Subcutaneous adipose tissue (tissue), 4 donors: ENCODE results near the gene SAMD4A. TPM values are rescaled to one million over a fixed set of nuclear protein-coding genes. Genes with fewer than 3 reads are reported as not detected.

ENCODE experiments used
- total RNA-seq, 4 donors: library from RNA; depleted of rRNA; stranded (reverse); fragments of >200 nt; gene quantifications; one replicate each; pipeline ENCODE4 v1.1.0, GENCODE V29; 2016
- TF ChIP-seq, protein P1 (sequence below): fragments of 450-650 bp; IDR thresholded peaks from one replicate; pipeline ENCODE4 v1.5.1; 2016; ENCODE audit warnings: low read depth, mild to moderate bottlenecking, control low read depth, antibody characterized with exemption, moderate library complexity

Gene SAMD4A
- total RNA-seq, 4 donors from 2014 or later = 30.0 to 65.9 (median 39.7) TPM

GRCh38 chr14:54691525-54692283, 124.8 kb downstream of the SAMD4A start:
- TF ChIP-seq, protein P1, sequence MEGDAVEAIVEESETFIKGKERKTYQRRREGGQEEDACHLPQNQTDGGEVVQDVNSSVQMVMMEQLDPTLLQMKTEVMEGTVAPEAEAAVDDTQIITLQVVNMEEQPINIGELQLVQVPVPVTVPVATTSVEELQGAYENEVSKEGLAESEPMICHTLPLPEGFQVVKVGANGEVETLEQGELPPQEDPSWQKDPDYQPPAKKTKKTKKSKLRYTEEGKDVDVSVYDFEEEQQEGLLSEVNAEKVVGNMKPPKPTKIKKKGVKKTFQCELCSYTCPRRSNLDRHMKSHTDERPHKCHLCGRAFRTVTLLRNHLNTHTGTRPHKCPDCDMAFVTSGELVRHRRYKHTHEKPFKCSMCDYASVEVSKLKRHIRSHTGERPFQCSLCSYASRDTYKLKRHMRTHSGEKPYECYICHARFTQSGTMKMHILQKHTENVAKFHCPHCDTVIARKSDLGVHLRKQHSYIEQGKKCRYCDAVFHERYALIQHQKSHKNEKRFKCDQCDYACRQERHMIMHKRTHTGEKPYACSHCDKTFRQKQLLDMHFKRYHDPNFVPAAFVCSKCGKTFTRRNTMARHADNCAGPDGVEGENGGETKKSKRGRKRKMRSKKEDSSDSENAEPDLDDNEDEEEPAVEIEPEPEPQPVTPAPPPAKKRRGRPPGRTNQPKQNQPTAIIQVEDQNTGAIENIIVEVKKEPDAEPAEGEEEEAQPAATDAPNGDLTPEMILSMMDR = no peak

DNA sequence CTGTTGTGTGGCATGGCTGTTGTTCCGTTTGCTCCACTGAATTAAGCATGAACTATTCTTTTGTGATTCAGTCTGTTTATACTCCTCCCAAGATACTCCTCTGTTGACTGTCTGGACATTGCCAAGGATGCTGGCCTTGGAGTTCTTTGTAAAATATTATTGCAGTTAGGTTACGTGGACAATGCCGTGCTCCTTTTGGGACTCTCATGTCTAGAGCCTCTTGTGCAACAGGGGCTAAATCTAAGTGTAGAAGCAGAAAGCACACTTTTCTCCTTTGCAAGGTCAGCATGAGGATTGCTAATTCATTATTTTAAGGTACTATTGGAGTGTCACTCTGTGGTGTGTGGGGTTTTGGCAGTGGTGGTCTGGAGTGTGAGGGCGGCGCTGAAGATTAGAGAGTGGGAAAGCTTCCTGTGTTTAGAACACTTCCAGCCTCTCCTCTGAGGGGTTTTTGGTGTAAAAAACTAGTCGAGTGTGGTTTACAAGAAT, 125.4 kb downstream of the SAMD4A start:
- TF ChIP-seq, protein P1 = no peak

DNA sequence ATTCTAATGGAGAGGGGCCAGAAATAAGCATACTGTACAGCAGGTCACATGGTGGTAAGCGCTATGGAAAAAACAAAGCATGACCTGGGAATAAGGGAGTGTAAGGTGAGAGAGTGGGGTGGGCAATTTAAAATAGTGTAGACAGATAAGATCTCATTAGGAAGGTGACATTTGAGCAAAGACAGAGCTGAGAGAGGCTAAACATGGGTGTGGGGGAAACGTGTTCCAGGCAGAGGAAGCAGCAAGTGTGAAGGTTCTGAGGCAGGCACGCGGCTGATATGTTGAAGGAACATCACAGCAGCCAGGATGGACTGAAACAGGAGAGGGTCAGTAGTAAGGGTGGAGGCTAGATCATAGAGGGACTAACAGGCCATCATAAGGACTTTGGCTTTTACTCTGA, 126.8 kb downstream of the SAMD4A start:
- TF ChIP-seq, protein P1 = no peak

DNA sequence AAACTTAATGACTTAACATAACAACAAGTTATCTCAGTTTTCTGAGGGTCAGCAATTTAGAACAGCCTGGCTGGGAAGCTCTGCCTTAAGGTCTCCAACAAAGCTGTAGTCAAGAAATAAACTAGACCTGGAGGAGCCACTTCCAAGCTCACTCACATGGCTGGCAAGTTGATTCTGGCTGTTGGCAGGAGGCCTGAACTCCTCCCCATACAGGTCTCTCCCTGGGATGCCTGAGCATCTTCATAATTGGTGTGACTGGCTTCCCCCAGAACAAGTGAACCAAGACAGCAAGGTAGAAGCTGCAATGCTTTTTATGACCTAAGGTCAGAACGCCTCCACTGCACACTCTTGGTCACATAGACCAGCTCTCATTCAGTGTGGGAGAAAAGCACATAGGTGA, 128.3 kb downstream of the SAMD4A start:
- TF ChIP-seq, protein P1 = no peak

GRCh38 chr14:54697001-54697400, 130.1 kb downstream of the SAMD4A start:
- TF ChIP-seq, protein P1 = no peak

GRCh38 chr14:54697803-54698202, 130.9 kb downstream of the SAMD4A start:
- TF ChIP-seq, protein P1 = no peak

- TF ChIP-seq, protein P1 = no peak
These were observed 131.6 kb downstream of the SAMD4A start for GRCh38 chr14:54698501-54698900.
